ENCODE measurements around the gene ZKSCAN8. TPM values are rescaled to one million over a fixed set of nuclear protein-coding genes. Genes with fewer than 3 reads are reported as not detected.
"Not testable (repeated sequence)": the region's sequence is repeated elsewhere in the genome, so short reads cannot be mapped to it uniquely, and the experiment has no call there.

ZKSCAN8 gene
- 4.3 and 5.8 TPM in 2 replicates for polyA plus RNA-seq (2012; rRNA removed)
- polyA plus RNA-seq (2012; cell fraction: cytosol; rRNA removed): 6.5 and 6.9 TPM in 2 replicates
- polyA plus RNA-seq (2012; cell fraction: nucleus; rRNA removed): 19.8 and 37.6 TPM in 2 replicates

GRCh38 chr6:28141500-28142329 is at the start of gene ZKSCAN8:
Gene ZKSCAN8, plus strand, starts transcription at chr6:28141883. Its CDS starts 6,525 bp downstream, at chr6:28148408.
- no peaks in the 10 kb centered on the region; the same call in 1 of the 2 replicates for H4K20me1 ChIP-seq (ENCODE audit: insufficient read depth)
- peaks cover 53% of the 10 kb centered on the region for H3K79me2 ChIP-seq (ENCODE audit: insufficient read depth)
- DNase-seq: peak; percentile 90
- H3K9me3 ChIP-seq: no peaks in the 10 kb centered on the region
- TF ChIP-seq NRF1 (IDR thresholded peaks at IDR 0.05; ENCODE audit: low read depth, low read length) (peak; percentile 7; the same call in 1 of the 2 replicates), FOXJ3 (CRISPR knock-in tag; IDR thresholded peaks at IDR 0.05) (no peak; the same call in 1 of the 2 replicates), IRF3 (IDR thresholded peaks at IDR 0.05; ENCODE audit: low read depth, low read length) (no peak), GABPA (IDR thresholded peaks at IDR 0.05; ENCODE audit: low read depth) (peak; percentile 86), SIN3A (IDR thresholded peaks at IDR 0.05; ENCODE audit: borderline replicate concordance, low read depth, low read length) (peak; percentile 89), MXI1 (IDR thresholded peaks at IDR 0.05; ENCODE audit: low read depth, low read length) (peak; percentile 82; the same call in 1 of the 2 replicates), MAX (IDR thresholded peaks at IDR 0.05; ENCODE audit: low read depth) (peak; percentile 89), SMC3 (IDR thresholded peaks at IDR 0.05; ENCODE audit: low read depth, low read length) (peak; percentile 12; the same call in 1 of the 2 replicates), RFX5 (IDR thresholded peaks at IDR 0.05; ENCODE audit: low read length) (peak; percentile 45; the same call in 1 of the 2 replicates), TAF1 (IDR thresholded peaks at IDR 0.05; ENCODE audit: borderline replicate concordance, low read depth, low read length) (peak; percentile 95), TEAD4 (IDR thresholded peaks at IDR 0.05; ENCODE audit: borderline replicate concordance, insufficient read depth) (no peak), ELF1 (IDR thresholded peaks at IDR 0.05) (peak; percentile 46; the same call in 1 of the 2 replicates), REST (IDR thresholded peaks at IDR 0.05; ENCODE audit: low read depth, low read length) (peak; percentile 6; the same call in 1 of the 2 replicates), CHD2 (IDR thresholded peaks at IDR 0.05; ENCODE audit: low read length, partially characterized antibody) (peak; percentile 44), POLR2AphosphoS5 (IDR thresholded peaks at IDR 0.05; ENCODE audit: low read depth, low read length) (peak; percentile 89), GATA2 (CRISPR knock-in tag; IDR thresholded peaks at IDR 0.05) (peak; percentile 55), YY1 (IDR thresholded peaks at IDR 0.05; ENCODE audit: low read depth) (peak; percentile 60; the same call in 1 of the 2 replicates), NFIC (IDR thresholded peaks at IDR 0.05; ENCODE audit: borderline replicate concordance) (no peak)
- WGBS (ENCODE audit: low lambda C conversion rate): 1% methylated on average over 20 of the region's 52 CpGs
- H3K4me2 ChIP-seq: peak within 1 kb of the TSS; percentile 74
- H3F3A ChIP-seq (replicated peaks; ENCODE audit: insufficient read depth): peaks cover 8% of the 10 kb centered on the region
- H3K9ac ChIP-seq: peak within 1 kb of the TSS; percentile 96
- no peaks in the 10 kb centered on the region for H3K27me3 ChIP-seq (ENCODE audit: insufficient read depth)
- no peaks in the 10 kb centered on the region for H3K9me2 ChIP-seq
- ChIA-PET CTCF (interaction anchor here (0.7 to 2.0 kb wide), 6 partner anchors 9 to 242 kb away, joined by 3 to 8 read pairs (median 3); no protein-coding TSS in a partner anchor), POLR2A (interaction anchor here (0.7 to 2.1 kb wide), 16 partner anchors 9 to 465 kb away, joined by 3 to 23 read pairs (median 5); partner anchors contain the start of genes ZKSCAN3, ZKSCAN4, ZSCAN16 and ZSCAN26)
- H3K27ac ChIP-seq (ENCODE audit: low read depth in 2 of 2, low read length in 1 of 2): peak within 1 kb of the TSS; percentile 78 to 87
- H2AFZ ChIP-seq (ENCODE audit: low read depth): peak within 1 kb of the TSS; percentile 89
- peaks cover 7 to 16% of the 10 kb centered on the region in 2 experiments; a peak in 3 of 4 replicates for H3K4me1 ChIP-seq (ENCODE audit: control insufficient read depth in 1 of 2, insufficient read depth in 2 of 2, low read depth in 1 of 2, low read length in 1 of 2)
- H3K4me3 ChIP-seq (ENCODE audit: low read depth in 2 of 2, low read length in 1 of 2): peak within 1 kb of the TSS; percentile 78 to 92
- peaks cover 21 to 25% of the 10 kb centered on the region in 2 experiments for H3K36me3 ChIP-seq (replicated peaks in 1 of 2; ENCODE audit: control insufficient read depth in 1 of 2, insufficient read depth in 2 of 2, low read length in 1 of 2)

- 57% methylated on average over 7 of the region's 7 CpGs for WGBS (ENCODE audit: low lambda C conversion rate)
- H3K79me2 ChIP-seq (ENCODE audit: insufficient read depth); H3K27me3 ChIP-seq (ENCODE audit: insufficient read depth); H2AFZ ChIP-seq (ENCODE audit: low read depth); H3K36me3 ChIP-seq (replicated peaks in 1 of 2; ENCODE audit: control insufficient read depth in 1 of 2, insufficient read depth in 2 of 2, low read length in 1 of 2); DNase-seq; H3K4me2 ChIP-seq; POLR2A ChIA-PET; H3K9me2 ChIP-seq; H3F3A ChIP-seq (replicated peaks; ENCODE audit: insufficient read depth); CTCF ChIA-PET; H3K27ac ChIP-seq (ENCODE audit: low read depth in 2 of 2, low read length in 1 of 2); H3K9ac ChIP-seq; H4K20me1 ChIP-seq (ENCODE audit: insufficient read depth); H3K4me3 ChIP-seq (ENCODE audit: low read depth in 2 of 2, low read length in 1 of 2); H3K4me1 ChIP-seq (ENCODE audit: control insufficient read depth in 1 of 2, insufficient read depth in 2 of 2, low read depth in 1 of 2, low read length in 1 of 2); H3K9me3 ChIP-seq: not testable (repeated sequence)
Measured at GRCh38 chr6:28102222-28102621, 39.5 kb upstream of the ZKSCAN8 start.

All from SK-N-SH (cell line).